ENCODE data around the gene SLITRK4. TPM values are rescaled to one million over a fixed set of nuclear protein-coding genes. Genes with fewer than 3 reads are reported as not detected.

The SLITRK4 gene
- total and polyA plus RNA-seq, 2 of the 13 experiments (the other 11 are each of a cell fraction or from before 2014, with no cell fraction given): not detected

DNA sequence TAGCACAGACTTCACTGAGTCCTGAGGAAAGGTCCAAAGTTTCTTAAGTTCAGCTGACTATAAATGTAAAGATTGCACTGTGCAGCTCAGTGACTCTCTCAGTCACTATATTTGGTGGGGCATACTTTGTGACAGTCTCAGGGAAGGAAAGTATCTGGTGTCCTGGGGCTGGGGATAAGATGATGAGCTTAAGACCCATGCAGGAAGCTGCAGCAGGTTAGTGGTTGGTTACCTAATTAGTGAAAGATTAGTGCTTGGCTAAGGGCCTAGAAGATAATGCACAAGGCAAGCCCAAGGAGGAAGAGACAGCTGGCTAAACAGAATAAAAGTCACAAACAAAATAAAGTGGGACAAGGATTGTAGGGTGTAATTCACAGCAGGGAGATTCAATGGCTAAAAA lies 25.4 kb upstream of the SLITRK4 start (continued):
- TF ChIP-seq, protein P1, sequence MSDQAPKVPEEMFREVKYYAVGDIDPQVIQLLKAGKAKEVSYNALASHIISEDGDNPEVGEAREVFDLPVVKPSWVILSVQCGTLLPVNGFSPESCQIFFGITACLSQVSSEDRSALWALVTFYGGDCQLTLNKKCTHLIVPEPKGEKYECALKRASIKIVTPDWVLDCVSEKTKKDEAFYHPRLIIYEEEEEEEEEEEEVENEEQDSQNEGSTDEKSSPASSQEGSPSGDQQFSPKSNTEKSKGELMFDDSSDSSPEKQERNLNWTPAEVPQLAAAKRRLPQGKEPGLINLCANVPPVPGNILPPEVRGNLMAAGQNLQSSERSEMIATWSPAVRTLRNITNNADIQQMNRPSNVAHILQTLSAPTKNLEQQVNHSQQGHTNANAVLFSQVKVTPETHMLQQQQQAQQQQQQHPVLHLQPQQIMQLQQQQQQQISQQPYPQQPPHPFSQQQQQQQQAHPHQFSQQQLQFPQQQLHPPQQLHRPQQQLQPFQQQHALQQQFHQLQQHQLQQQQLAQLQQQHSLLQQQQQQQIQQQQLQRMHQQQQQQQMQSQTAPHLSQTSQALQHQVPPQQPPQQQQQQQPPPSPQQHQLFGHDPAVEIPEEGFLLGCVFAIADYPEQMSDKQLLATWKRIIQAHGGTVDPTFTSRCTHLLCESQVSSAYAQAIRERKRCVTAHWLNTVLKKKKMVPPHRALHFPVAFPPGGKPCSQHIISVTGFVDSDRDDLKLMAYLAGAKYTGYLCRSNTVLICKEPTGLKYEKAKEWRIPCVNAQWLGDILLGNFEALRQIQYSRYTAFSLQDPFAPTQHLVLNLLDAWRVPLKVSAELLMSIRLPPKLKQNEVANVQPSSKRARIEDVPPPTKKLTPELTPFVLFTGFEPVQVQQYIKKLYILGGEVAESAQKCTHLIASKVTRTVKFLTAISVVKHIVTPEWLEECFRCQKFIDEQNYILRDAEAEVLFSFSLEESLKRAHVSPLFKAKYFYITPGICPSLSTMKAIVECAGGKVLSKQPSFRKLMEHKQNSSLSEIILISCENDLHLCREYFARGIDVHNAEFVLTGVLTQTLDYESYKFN (CRISPR knock-in tag; conservative IDR thresholded peaks at IDR 0.05): no peak
- TF ChIP-seq ZNF724P (CRISPR knock-in tag; IDR thresholded peaks at IDR 0.05; ENCODE audit: borderline replicate concordance) (no peak), ZBTB1 (CRISPR knock-in tag; IDR thresholded peaks at IDR 0.05; ENCODE audit: borderline replicate concordance) (no peak), PAX8 (CRISPR knock-in tag; IDR thresholded peaks at IDR 0.05; ENCODE audit: borderline replicate concordance) (no peak), TEAD3 (CRISPR knock-in tag; optimal IDR thresholded peaks at IDR 0.05; ENCODE audit: borderline replicate concordance) (no peak), RFX1 (IDR thresholded peaks at IDR 0.05) (no peak), ZFP36L1 (CRISPR knock-in tag; IDR thresholded peaks at IDR 0.05) (no peak), ZNF878 (CRISPR knock-in tag; IDR thresholded peaks at IDR 0.05) (no peak), ARNT (IDR thresholded peaks at IDR 0.05) (no peak), CHD2 (IDR thresholded peaks at IDR 0.05; ENCODE audit: low read depth, low read length) (no peak), ZMYM2 (CRISPR knock-in tag; IDR thresholded peaks at IDR 0.05) (no peak)
- TF ChIP-seq, protein P2, sequence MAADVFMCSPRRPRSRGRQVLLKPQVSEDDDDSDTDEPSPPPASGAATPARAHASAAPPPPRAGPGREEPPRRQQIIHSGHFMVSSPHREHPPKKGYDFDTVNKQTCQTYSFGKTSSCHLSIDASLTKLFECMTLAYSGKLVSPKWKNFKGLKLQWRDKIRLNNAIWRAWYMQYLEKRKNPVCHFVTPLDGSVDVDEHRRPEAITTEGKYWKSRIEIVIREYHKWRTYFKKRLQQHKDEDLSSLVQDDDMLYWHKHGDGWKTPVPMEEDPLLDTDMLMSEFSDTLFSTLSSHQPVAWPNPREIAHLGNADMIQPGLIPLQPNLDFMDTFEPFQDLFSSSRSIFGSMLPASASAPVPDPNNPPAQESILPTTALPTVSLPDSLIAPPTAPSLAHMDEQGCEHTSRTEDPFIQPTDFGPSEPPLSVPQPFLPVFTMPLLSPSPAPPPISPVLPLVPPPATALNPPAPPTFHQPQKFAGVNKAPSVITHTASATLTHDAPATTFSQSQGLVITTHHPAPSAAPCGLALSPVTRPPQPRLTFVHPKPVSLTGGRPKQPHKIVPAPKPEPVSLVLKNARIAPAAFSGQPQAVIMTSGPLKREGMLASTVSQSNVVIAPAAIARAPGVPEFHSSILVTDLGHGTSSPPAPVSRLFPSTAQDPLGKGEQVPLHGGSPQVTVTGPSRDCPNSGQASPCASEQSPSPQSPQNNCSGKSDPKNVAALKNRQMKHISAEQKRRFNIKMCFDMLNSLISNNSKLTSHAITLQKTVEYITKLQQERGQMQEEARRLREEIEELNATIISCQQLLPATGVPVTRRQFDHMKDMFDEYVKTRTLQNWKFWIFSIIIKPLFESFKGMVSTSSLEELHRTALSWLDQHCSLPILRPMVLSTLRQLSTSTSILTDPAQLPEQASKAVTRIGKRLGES (CRISPR knock-in tag; IDR thresholded peaks at IDR 0.05; ENCODE audit: borderline replicate concordance): no peak
- TF ChIP-seq, protein P3, sequence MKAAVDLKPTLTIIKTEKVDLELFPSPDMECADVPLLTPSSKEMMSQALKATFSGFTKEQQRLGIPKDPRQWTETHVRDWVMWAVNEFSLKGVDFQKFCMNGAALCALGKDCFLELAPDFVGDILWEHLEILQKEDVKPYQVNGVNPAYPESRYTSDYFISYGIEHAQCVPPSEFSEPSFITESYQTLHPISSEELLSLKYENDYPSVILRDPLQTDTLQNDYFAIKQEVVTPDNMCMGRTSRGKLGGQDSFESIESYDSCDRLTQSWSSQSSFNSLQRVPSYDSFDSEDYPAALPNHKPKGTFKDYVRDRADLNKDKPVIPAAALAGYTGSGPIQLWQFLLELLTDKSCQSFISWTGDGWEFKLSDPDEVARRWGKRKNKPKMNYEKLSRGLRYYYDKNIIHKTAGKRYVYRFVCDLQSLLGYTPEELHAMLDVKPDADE (CRISPR knock-in tag; IDR thresholded peaks at IDR 0.05): no peak
- TF ChIP-seq, protein P4, sequence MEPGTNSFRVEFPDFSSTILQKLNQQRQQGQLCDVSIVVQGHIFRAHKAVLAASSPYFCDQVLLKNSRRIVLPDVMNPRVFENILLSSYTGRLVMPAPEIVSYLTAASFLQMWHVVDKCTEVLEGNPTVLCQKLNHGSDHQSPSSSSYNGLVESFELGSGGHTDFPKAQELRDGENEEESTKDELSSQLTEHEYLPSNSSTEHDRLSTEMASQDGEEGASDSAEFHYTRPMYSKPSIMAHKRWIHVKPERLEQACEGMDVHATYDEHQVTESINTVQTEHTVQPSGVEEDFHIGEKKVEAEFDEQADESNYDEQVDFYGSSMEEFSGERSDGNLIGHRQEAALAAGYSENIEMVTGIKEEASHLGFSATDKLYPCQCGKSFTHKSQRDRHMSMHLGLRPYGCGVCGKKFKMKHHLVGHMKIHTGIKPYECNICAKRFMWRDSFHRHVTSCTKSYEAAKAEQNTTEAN (CRISPR knock-in tag; conservative IDR thresholded peaks at IDR 0.05): no peak

Data from HepG2 (cell line).